GM18867 (cell line): ENCODE data around the gene RAD1.

ENCODE experiments used
- ATAC-seq: cut with Tn5 transposase; IDR thresholded peaks from one replicate; pipeline ENCODE4 v1.9.1; 2021; ENCODE audit warnings: mild to moderate bottlenecking, moderate library complexity; ENCODE audit not compliant: unreplicated experiment

Gene RAD1

GRCh38 chr5:34867660-34868059 is 47.6 kb downstream of the RAD1 start:
- ATAC-seq = no peak

GRCh38 chr5:34866989-34867471 is 48.3 kb downstream of the RAD1 start:
- no peak for ATAC-seq

- ATAC-seq = no peak
These were observed 50.2 kb downstream of the RAD1 start for GRCh38 chr5:34865091-34865490.

GRCh38 chr5:34863946-34864345 is 51.4 kb downstream of the RAD1 start:
- no peak for ATAC-seq

- ATAC-seq = no peak
These were observed 56.1 kb downstream of the RAD1 start for GRCh38 chr5:34859253-34859652.

- ATAC-seq = no peak
These were observed 56.5 kb downstream of the RAD1 start for GRCh38 chr5:34858790-34859189.

GRCh38 chr5:34857894-34858293 is 57.4 kb downstream of the RAD1 start:
- no peak for ATAC-seq

GRCh38 chr5:34857161-34857560 is 58.1 kb downstream of the RAD1 start:
- ATAC-seq = no peak
